Activated T-helper 1 cell treated with anti-CD3 and anti-CD28 coated beads, Interleukin-2, amount 50 U/mL, for 16 hours (primary cell): ENCODE data around the gene FAM187B.

Source experiments
- DNase-seq, 2 donors: peaks; one replicate each; pipeline ENCODE4 v3.0.0-alpha.2; 2020; ENCODE audit warnings: low read depth in 1 of 2, low spot score in 1 of 2

FAM187B gene

GRCh38 chr19:35179830-35180229, 48.7 kb downstream of the FAM187B start:
- DNase-seq = no peak

GRCh38 chr19:35178701-35179100, 49.8 kb downstream of the FAM187B start:
- DNase-seq = no peak

- no peak for DNase-seq
Measured at GRCh38 chr19:35177377-35178274, 50.9 kb downstream of the FAM187B start.

- no peak for DNase-seq
Measured at GRCh38 chr19:35176181-35176570, 52.4 kb downstream of the FAM187B start.
